ENCODE measurements around the gene ACIN1.

DNA sequence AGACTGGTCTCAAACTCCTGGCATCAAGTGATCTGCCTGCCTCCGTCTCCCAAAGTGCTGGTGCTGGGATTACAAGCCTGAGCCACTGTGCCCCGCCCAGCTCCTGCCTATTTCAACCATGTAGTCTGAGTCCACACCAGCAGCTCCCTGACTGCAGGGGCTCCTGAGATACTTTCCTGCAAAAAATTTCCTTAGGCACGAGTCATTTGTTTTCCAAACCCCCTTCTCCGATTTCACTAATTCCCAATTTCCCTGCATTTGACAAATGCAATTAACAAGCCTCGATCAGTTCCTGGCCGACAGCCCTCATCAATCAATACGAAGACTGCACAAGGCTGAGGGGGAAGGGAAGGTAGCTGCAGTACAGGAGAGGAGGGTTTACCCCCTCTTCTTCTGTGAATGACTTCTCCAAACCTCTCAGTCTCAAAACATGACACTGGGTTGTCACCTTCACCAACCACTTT lies 70.3 kb downstream of the ACIN1 start:
- TF ChIP-seq POLR2AphosphoS5 (IDR thresholded peaks at IDR 0.05; ENCODE audit: low read depth) (no peak), EZH2 (IDR thresholded peaks at IDR 0.05; ENCODE audit: low read depth, unreplicated experiment) (no peak)
- TF ChIP-seq, protein P1, sequence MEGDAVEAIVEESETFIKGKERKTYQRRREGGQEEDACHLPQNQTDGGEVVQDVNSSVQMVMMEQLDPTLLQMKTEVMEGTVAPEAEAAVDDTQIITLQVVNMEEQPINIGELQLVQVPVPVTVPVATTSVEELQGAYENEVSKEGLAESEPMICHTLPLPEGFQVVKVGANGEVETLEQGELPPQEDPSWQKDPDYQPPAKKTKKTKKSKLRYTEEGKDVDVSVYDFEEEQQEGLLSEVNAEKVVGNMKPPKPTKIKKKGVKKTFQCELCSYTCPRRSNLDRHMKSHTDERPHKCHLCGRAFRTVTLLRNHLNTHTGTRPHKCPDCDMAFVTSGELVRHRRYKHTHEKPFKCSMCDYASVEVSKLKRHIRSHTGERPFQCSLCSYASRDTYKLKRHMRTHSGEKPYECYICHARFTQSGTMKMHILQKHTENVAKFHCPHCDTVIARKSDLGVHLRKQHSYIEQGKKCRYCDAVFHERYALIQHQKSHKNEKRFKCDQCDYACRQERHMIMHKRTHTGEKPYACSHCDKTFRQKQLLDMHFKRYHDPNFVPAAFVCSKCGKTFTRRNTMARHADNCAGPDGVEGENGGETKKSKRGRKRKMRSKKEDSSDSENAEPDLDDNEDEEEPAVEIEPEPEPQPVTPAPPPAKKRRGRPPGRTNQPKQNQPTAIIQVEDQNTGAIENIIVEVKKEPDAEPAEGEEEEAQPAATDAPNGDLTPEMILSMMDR (conservative IDR thresholded peaks at IDR 0.05; ENCODE audit: low read depth in 2 of 2) = no peak

All from GM23338 (cell line).